Stimulated activated CD4-positive, alpha-beta T cell treated with anti-CD3 and anti-CD28 coated beads, Interleukin-2, amount 100 ng/mL, for 48 hours (primary cell): ENCODE data around the gene USP5.
"Not testable (repeated sequence)": the region's sequence is repeated elsewhere in the genome, so short reads cannot be mapped to it uniquely, and the experiment has no call there.

Experiments used
- DNase-seq, 2 donors: peaks; one replicate each; pipeline ENCODE4 v3.0.0-alpha.2; 2020

USP5 gene

DNA sequence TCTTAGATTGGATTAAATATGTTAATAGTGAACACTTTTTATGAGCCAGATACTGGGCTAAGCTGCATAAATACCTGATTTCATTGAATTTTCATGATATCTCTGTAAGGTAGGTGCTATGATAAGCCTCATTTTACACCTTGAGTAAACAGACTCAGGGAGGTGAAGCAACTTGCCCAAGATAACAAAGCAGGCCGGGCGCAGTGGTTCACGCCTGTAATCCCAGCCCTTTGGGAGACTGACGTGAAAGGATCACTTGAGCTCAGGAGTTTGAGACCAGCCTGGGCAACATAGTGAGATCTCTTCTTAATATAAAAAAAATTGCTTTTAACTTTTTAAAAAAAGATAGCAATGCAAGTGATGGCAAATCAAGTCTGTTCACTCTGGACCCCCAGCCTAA is 9.9 kb upstream of the USP5 start:
- DNase-seq = no peak

DNA sequence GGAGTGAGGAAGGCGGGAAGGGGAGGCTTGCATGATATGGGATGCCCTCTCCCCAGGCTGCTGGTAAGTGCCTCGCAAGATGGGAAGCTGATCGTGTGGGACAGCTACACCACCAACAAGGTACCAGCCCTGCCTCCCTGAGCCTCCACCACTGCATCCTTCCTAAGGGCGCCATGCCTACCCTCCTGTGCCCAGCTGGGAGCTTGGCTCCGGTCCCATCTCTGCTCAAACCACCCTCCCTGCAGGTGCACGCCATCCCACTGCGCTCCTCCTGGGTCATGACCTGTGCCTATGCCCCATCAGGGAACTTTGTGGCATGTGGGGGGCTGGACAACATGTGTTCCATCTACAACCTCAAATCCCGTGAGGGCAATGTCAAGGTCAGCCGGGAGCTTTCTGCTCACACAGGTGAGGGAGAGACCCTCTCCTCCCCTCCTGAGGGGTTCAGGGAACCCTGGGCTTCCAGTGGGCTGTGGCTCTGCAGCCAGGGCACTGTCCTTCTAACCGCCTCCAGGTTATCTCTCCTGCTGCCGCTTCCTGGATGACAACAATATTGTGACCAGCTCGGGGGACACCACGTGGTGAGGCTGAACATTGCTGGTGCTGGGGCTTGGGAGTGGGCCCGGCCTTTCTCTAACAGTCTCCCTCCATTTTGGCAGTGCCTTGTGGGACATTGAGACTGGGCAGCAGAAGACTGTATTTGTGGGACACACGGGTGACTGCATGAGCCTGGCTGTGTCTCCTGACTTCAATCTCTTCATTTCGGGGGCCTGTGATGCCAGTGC is 8.6 kb upstream of the USP5 start:
- no peak for DNase-seq

DNA sequence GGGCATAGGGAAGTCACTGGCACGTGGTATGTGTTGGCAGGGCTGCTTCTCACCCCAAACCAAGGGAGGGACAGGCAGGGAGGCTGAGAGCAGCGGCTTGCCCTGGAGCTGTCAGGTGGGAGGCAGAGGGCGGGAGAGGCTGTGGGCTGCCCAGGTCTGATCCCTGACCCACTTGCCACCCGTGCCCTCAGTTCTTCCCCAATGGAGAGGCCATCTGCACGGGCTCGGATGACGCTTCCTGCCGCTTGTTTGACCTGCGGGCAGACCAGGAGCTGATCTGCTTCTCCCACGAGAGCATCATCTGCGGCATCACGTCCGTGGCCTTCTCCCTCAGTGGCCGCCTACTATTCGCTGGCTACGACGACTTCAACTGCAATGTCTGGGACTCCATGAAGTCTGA is 6.6 kb upstream of the USP5 start:
- no peak for DNase-seq

DNA sequence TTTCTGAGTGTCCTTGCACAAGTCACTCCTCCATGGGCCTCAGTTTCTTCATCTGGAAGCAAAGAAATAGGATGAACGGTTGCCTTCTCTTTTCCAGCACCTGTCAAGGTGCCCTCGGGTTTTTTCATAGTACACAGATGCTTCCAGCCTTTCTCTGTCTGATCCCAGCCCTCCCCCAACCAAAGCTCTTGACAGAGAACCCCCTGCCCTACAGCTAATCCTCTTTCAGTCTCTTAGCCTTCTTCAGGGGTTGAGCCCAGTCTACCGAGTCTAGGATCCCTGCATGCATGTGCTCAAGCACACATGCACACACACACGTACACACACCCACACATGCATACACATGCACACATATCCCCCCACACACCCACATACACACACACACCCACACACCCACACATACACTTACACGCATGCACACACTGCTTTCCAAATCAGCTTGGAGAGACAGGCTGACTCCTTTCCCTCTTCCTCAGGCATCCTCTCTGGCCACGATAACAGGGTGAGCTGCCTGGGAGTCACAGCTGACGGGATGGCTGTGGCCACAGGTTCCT is 5.6 kb upstream of the USP5 start:
- DNase-seq = no peak

DNA sequence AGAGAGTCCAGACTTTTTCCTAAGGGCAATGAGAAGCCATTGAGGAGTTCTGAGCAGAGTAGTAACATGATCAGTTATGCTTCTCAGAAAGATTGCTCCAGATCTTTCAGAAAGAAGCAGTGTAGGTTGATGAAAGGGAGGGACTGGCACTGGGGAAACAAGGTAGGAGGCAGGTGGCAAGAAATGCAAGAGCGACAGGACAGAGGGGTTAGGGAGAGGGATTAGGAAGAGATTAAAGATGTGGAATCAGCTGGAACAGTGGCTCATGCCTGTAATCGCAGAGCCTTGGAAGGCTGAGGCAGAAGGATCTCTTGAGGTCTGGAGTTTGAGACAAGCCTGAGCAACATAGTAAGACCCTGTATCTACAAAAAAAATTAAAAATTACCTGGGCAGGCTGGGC is 4.3 kb upstream of the USP5 start:
- no peak for DNase-seq

DNA sequence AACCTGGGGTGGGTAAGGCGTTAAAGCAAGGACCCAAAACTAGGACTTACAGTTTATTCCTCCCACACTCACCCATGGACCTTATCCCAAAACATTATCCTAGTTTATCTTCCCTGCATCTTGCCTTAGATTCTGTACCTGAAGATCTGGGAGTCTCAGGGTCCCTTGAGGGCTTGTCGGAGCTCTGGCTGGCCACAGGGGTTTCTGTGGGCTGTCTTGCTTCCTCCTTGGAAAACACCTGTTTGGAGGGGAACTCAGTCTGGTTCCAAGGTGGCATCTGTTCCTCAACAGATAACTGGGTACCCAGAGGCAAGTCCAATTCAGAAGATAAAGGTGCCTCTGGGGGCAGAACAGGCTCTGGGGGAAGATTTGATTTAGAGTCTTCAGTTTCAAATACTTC is 2.5 kb upstream of the USP5 start:
- DNase-seq = no peak

DNA sequence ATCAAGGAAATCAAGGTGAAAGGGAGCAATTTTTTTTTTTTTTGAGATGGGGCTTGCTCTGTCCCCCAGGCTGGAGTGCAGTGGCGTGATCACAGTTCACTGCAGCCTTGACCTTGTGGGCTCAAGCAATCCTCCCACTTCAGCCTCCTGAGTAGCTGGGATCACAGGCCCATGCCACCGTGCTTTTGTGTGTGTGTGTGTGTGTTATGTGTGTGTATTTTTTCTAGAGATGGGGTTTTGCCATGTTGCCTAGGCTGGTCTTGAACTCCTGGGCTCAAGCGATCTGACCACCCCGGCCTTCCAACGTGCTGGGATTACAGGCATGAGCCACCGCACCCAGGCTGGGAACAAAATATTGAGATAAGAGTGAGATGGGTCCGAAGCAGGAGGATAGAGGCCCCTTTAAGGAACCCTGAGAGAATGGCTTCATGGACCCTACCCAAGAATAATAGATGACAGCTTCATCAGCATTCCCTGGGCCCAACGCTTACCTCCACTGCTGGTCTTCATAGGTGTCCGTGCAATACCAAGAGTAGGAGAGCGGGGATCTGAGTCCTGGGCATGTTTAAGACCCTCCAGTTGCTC is 1.9 kb upstream of the USP5 start:
- no peak for DNase-seq

DNA sequence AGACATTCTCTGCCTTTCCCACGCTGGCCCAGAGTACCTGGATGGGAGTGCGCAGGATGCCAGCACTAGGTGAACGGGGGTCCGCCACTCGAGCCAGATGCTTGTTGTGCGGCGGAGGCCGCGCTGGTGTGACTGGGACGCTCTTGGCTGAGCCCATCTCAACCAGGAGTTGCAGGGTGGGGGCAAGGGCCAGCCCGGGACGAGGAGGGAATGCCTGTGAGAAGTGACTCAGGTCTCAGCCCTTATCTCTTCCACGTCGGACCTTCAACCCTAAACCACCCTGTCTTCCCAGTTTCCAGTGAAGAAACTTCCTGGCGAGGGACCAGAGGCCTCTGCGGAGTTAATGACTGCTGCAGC is 1.2 kb upstream of the USP5 start:
- no peak for DNase-seq

DNA sequence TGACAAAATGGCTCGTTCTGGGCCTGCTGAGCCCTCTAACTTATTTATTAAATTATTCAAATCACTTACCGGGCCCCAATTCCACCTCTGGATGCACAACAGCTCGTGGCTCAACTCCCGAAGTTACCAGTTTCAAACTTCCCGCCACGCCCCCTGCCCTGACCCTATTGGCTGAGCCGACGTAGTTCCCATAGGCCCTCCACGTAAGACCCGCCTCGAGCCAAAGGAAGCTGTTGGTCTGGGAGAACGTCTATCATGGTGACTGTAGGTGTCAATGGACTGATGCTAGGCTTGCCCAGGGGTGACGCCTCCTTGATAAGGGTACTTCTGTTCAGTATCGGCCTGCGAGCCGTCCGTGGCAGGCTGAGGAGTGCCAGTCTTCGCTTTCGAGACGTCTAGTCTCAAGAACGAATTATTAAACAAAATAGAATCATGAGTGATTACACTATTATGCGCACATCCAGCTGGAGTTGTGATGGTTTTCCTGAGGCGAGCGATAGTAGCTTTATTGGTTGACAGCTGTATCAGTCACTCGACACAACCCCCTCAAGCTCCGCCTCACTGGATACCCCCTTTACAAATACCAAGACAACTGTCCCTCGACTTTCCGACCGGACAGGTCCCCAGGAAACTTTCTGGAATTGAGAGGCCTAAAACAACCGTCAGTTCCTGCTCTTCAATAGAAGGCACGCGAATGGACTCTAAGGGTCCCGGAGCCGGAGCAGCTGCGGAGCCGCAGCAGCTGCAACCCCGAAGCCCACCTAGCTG is 613 bp upstream of the USP5 start, which contains the start of gene CDCA3:
Gene CDCA3 (minus strand): TSS at position 134 of the 768 bp plus-strand sequence. CDS start 334 bp downstream, outside the sequence.
- DNase-seq = peak; percentile 88 to 94

DNA sequence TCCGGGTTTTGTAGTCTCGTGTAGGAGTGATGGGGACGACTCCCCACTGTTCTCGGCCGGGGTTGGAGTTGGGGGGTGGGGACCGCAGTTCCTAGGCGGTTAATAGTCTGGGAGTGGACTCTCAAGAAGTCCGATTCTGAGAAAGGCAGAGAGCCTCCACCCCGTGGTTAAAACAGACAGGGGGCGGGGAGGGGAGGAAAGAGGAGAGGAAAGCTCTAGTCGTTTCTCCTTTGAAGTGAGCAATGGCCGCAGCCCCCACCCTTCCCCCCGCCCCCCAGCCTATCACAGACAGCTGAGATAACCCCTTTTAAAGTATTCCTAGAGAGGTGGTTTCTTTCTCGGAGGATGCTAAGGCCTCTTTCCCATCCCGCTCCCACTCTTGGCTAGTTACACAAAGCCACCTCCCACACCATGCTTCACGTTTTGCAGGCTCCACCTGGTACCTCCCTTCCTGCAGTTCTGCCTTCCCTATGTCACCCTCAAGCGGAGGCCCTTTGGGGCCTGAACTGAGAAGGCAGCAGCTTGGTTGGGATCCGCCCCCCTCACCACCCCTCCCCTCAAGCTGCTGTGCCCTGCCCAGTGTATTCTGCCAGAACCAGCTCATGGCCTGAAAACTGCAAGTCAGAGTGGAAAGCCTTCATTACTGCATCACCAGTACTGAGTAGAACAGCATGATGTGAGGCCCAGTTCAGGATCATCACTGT is 853 bp downstream of the USP5 start:
- peak; percentile 58 to 65 for DNase-seq

DNA sequence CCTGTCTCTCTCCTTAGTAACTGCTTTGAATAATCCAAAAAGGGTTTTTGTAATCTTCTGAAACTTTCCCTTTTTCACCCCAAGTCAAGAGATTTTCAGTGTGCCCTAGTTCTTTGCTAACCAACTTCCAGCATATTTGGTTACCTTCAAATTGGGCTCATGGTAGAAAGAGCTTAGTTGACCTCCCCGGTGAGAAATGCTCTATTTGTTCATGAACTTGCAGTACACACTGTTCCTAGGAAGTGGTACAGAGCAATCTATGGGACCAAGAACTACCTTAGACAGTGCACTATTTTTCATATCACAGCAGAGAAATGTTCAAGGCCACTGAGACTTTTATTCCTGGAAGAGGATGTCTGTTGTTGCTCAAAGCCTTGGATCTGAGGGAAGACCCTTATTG is 1.7 kb downstream of the USP5 start:
- no peak for DNase-seq

DNA sequence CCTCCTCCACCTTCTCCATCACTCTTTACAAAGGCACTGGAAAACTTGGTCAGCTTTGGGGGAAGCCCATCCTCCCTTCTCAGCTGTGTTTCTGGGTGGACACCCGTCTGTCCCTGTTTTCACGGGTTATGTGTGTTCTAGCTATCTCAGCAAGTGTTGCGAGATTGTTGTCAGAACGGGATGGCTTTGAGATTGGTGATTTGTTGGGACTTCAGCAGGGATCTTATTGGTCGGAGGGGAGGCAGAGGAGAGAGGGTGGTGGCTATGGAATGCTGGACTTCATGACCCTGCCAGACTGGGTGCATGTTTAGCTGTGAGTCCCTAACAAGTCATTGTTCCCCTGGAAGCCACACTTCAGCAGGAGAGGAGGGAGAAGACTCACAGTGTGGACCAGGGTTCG is 2.1 kb downstream of the USP5 start:
- DNase-seq = no peak

DNA sequence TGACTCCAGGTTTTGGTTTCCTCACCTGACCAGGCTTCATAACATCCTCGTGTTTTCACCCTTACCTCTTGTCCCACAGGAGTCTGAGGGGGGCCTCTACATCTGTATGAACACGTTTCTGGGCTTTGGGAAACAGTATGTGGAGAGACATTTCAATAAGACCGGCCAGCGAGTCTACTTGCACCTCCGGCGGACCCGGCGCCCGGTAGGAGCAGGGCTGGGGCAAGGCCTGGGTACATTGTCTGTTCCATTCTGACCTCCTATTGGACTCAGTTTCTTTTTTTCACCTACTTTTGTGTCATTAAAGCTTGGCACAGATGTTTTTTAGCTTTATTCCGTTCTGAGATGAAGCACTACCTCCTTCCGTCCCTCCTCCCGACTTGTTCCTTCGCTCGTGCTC is 3.4 kb downstream of the USP5 start:
- no peak for DNase-seq

DNA sequence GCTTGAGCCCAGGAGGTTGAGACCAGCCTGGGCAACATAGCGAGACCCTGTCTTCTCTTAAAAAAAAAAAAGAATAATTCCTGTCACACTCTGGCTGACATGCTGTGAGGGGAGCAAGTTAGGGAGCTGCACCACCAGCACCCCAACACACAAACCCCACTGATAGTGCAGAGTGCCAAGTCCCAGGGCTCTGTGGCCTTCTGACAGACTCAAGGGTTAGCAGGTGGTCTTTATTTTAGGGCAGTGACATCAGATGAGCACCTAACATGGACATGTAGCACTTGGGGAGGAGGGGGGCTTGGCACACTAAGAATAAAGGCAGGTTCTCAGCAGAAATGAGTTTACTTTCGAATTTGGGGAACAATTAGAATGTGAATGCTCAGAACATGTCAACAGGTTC is 6.8 kb downstream of the USP5 start:
- no peak for DNase-seq

DNA sequence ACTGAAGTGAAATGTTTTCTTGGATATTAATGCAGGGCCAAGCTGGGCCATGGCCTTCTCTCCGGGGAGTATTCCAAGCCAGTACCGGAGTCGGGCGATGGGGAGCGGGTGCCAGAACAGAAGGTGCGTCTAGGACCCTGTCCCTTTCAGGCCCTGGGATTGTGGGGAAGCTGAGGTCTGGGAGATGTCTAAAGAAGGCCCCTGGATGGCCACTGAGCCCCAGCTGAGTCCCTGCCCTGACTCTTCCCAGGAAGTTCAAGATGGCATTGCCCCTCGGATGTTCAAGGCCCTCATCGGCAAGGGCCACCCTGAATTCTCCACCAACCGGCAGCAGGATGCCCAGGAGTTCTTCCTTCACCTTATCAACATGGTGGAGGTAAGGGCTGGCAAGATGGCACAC is 8.2 kb downstream of the USP5 start:
- DNase-seq = no peak

DNA sequence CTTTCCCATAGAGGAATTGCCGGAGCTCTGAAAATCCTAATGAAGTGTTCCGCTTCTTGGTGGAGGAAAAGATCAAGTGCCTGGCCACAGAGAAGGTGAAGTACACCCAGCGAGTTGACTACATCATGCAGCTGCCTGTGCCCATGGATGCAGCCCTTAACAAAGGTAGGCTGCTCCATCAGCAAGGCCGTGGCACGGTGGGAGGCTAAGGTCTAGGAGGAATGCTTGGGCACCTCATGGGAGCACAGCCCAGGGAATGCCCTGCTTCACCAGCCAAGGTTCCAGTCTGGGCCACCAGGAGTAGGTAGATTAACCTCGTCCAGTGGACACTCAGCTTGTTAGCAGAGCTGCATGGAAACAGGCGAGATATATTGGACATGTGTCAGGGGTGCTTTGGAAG is 9.0 kb downstream of the USP5 start:
- no peak for DNase-seq

DNA sequence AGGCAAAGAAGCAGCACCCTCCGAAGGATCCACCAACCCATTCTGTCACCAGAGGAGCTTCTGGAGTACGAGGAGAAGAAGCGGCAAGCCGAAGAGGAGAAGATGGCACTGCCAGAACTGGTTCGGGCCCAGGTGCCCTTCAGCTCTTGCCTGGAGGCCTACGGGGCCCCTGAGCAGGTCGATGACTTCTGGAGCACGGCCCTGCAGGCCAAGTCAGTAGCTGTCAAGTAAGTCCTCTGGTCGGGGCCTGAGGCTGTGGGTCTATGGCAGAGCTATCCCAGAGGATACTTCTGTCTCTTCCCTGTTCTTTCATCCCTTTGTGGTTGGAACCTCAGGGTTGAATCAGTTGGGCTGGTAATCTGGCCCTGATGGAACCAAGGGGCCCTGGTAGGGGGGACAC is 9.4 kb downstream of the USP5 start:
- no peak for DNase-seq

DNA sequence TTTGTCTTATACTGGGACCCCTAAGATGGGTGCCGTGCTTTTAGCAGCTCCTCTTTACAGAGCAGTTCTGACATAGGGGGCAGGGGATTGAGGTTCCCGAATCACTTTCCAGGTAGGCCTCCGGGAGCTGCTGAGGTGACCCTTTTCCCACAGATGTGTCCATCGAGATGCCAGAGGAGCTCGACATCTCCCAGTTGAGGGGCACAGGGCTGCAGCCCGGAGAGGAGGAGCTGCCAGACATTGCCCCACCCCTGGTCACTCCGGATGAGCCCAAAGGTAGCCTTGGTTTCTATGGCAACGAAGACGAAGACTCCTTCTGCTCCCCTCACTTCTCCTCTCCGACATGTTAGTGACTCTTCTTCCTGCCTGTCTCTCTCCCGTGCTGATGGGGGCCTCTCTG is 11.1 kb downstream of the USP5 start:
- DNase-seq = no peak

DNA sequence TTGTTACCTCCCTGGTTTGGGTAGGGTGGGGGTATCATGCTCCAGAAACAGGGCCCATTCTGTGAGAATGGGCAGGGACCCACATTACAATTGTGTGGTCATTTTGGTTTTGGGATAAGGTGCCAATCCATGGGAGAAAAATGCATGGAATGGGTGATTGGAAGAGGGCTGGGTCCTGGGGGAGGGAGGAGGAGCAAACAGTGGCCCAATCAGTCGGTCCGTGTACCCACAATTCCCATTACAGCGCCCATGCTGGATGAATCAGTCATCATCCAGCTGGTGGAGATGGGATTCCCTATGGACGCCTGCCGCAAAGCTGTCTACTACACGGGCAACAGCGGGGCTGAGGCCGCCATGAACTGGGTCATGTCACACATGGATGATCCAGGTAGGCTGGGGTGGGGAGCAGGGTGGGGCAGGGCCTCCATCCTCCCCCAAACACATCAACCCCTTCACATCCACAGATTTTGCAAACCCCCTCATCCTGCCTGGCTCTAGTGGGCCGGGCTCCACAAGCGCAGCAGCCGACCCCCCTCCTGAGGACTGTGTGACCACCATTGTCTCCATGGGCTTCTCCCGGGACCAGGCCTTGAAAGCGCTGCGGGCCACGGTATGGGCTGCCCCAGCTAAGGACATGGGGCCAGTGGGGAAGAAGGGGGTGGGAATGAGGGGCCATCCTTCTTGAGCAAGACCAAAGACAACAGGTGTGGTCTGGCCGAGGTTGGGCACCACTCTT is 11.8 kb downstream of the USP5 start:
- DNase-seq = no peak

DNA sequence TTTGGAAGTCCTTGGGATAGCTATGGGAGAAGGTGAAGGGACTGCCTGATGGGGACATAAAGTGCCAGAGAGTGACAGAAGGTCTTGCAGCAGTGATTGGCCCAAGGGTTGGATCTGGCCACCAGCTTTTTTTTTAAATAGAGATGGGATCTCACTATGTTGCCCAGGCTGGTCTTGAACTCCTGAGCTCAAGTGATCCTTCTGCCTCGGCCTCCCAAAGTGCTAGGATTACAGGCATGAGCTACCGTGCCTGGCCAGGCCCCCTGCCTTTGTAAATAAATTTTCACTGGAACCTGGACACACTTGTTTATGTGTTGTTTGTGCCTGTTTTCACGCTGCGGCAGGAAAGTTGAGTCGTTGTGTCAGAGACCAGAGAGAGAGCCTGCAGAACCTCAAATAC is 13.4 kb downstream of the USP5 start:
- DNase-seq = not testable (repeated sequence)

DNA sequence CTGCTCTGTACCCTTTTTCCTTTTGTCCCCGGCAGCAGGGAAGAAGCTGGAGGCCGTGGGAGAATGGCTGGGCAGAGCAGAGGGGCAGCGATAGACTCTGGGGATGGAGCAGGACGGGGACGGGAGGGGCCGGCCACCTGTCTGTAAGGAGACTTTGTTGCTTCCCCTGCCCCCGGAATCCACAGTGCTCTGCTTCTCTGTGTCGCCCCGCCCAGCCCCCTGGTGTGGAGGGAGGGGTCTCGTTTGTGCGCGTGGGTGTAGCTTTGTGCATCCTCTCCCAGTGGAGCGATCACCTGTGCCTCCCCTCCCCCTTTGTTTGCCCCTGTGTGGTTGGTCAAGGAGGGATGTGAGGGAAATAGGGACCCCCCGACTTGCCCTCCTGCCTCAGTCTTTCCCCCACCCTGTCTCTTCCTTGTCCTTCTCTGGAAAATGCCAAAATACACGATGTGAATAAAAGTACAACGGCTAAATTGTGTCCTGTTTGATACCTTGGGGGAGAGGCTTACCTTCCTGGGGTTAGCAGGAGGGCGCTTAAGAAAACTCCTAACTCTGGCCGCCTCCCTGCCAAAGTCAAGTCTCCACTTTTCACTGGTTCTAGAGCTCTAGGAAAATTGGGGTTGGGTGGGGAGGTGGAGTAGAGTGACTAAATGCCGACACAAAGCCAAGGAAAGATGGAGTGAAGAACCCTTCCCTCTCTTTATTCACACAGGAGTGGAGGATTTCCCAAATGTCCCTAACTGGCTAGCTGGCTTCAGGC is 14.4 kb downstream of the USP5 start:
- DNase-seq = no peak

DNA sequence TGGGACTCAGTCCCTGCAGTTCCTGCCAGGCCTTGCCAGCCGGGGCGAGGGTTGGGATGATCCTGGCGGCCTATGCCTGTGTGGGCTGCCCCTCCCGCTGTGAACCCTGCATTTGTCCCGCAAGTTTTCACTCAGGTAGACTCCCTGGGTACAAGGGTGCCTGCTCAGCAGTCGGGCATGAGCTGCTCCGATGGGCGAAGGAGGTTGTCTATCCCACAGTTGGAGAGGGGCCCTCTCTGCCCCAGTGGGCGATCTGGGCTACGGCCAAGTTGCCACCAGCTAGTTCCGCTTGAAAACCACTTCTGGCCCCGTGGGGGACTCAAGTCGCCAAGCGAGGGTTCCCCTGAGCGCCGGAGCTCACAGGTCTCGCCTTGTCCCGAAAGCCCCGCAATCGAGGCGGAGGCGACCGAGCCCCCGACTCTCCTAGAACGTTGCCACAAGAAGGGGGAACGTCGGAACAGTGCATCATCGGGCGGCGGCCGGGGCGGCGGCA is 15.0 kb downstream of the USP5 start:
- no peak for DNase-seq
